ENCODE data around the gene ATXN1L. TPM values are rescaled to one million over a fixed set of nuclear protein-coding genes. Genes with fewer than 3 reads are reported as not detected.

The ATXN1L gene
- polyA plus RNA-seq (2012; ENCODE audit: insufficient read length, low read depth): 6.8 TPM

DNA sequence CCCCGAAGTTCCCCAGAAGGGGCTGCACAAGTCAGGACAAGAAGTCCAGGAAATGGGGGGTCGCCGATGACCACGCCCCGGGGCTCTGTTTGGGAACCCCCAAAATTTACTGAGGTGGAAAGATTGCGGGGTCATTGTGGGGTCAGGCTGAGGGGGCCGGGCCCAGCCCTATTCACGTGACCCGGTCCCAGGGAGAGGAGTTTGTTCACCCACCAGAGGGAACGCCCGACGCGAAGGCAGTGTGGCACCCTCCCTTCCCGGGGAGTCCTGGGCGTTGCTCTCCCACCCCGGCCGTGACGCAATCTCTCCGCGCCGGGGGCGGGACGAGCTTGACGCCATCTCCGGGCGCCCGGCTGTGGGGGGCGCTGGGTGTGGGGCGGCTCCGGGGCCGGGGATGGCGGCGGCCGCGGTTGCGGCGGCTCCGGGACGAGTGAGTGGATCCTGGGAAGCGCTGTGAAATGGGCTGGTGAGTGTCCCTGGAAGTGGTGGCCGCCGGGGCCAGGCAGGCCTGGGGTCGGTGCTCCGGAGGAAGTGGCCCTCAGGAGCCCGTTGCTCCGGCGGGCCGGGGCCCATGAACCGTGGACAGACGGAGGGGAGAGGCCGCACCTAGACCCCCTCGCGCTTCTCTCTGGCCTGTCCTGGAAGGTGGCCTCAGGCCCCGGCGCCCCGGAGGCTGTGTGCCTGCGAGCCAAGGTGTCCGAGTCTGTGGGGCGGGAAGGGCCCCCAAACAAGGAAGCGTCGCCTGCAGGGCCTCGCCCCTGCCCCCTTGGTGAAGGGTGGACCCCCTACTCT lies at the start of gene ATXN1L:
Gene ATXN1L, plus strand, starts transcription at position 338 of the 792 bp plus-strand sequence. CDS start 3,765 bp downstream, outside the sequence.
- peak; percentile 79 for TF ChIP-seq FOXP2 (optimal IDR thresholded peaks at IDR 0.05; ENCODE audit: borderline replicate concordance, extremely low read depth, extremely low read length, insufficient read depth)
- TF ChIP-seq POLR2AphosphoS5 (IDR thresholded peaks at IDR 0.05; ENCODE audit: low read depth, low read length): peak; percentile 93
- TF ChIP-seq, protein P1, sequence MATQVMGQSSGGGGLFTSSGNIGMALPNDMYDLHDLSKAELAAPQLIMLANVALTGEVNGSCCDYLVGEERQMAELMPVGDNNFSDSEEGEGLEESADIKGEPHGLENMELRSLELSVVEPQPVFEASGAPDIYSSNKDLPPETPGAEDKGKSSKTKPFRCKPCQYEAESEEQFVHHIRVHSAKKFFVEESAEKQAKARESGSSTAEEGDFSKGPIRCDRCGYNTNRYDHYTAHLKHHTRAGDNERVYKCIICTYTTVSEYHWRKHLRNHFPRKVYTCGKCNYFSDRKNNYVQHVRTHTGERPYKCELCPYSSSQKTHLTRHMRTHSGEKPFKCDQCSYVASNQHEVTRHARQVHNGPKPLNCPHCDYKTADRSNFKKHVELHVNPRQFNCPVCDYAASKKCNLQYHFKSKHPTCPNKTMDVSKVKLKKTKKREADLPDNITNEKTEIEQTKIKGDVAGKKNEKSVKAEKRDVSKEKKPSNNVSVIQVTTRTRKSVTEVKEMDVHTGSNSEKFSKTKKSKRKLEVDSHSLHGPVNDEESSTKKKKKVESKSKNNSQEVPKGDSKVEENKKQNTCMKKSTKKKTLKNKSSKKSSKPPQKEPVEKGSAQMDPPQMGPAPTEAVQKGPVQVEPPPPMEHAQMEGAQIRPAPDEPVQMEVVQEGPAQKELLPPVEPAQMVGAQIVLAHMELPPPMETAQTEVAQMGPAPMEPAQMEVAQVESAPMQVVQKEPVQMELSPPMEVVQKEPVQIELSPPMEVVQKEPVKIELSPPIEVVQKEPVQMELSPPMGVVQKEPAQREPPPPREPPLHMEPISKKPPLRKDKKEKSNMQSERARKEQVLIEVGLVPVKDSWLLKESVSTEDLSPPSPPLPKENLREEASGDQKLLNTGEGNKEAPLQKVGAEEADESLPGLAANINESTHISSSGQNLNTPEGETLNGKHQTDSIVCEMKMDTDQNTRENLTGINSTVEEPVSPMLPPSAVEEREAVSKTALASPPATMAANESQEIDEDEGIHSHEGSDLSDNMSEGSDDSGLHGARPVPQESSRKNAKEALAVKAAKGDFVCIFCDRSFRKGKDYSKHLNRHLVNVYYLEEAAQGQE (IDR thresholded peaks at IDR 0.05; ENCODE audit: insufficient read depth in 1 of 2, low read depth in 2 of 2, low read length in 2 of 2): no peak
- TF ChIP-seq SIN3A (IDR thresholded peaks at IDR 0.05; ENCODE audit: borderline replicate concordance, insufficient read depth, low read length): peak; percentile 87; the same call in 1 of the 2 replicates
- TF ChIP-seq TAF1 (IDR thresholded peaks at IDR 0.05; ENCODE audit: borderline replicate concordance, insufficient read depth, low read length): 0 out of 2 replicates have a peak, but pooled peaks have one; percentile 74

GRCh38 chr16:71796501-71797097 lies 49.2 kb upstream of the ATXN1L start:
- TF ChIP-seq, protein P1 (IDR thresholded peaks at IDR 0.05; ENCODE audit: insufficient read depth in 1 of 2, low read depth in 2 of 2, low read length in 2 of 2): no peak
- TF ChIP-seq SIN3A (IDR thresholded peaks at IDR 0.05; ENCODE audit: borderline replicate concordance, insufficient read depth, low read length): no peak
- TF ChIP-seq FOXP2 (optimal IDR thresholded peaks at IDR 0.05; ENCODE audit: borderline replicate concordance, extremely low read depth, extremely low read length, insufficient read depth): no peak
- TF ChIP-seq TAF1 (IDR thresholded peaks at IDR 0.05; ENCODE audit: borderline replicate concordance, insufficient read depth, low read length): no peak
- no peak for TF ChIP-seq POLR2AphosphoS5 (IDR thresholded peaks at IDR 0.05; ENCODE audit: low read depth, low read length)

- TF ChIP-seq FOXP2 (optimal IDR thresholded peaks at IDR 0.05; ENCODE audit: borderline replicate concordance, extremely low read depth, extremely low read length, insufficient read depth): no peak
- TF ChIP-seq, protein P1 (IDR thresholded peaks at IDR 0.05; ENCODE audit: insufficient read depth in 1 of 2, low read depth in 2 of 2, low read length in 2 of 2): no peak
- no peak for TF ChIP-seq SIN3A (IDR thresholded peaks at IDR 0.05; ENCODE audit: borderline replicate concordance, insufficient read depth, low read length)
- TF ChIP-seq POLR2AphosphoS5 (IDR thresholded peaks at IDR 0.05; ENCODE audit: low read depth, low read length): no peak
- TF ChIP-seq TAF1 (IDR thresholded peaks at IDR 0.05; ENCODE audit: borderline replicate concordance, insufficient read depth, low read length): no peak
Observed at GRCh38 chr16:71803305-71803690, 42.5 kb upstream of the ATXN1L start.

- TF ChIP-seq FOXP2 (optimal IDR thresholded peaks at IDR 0.05; ENCODE audit: borderline replicate concordance, extremely low read depth, extremely low read length, insufficient read depth): no peak
- TF ChIP-seq TAF1 (IDR thresholded peaks at IDR 0.05; ENCODE audit: borderline replicate concordance, insufficient read depth, low read length): no peak
- TF ChIP-seq, protein P1 (IDR thresholded peaks at IDR 0.05; ENCODE audit: insufficient read depth in 1 of 2, low read depth in 2 of 2, low read length in 2 of 2): no peak
- no peak for TF ChIP-seq SIN3A (IDR thresholded peaks at IDR 0.05; ENCODE audit: borderline replicate concordance, insufficient read depth, low read length)
- no peak for TF ChIP-seq POLR2AphosphoS5 (IDR thresholded peaks at IDR 0.05; ENCODE audit: low read depth, low read length)
Observed at GRCh38 chr16:71807905-71808592, 37.7 kb upstream of the ATXN1L start.

All from PFSK-1 (cell line).